Caco-2 (cell line): ENCODE results near the gene LRP1B. TPM values are rescaled to one million over a fixed set of nuclear protein-coding genes. Genes with fewer than 3 reads are reported as not detected.

Experiments
- BruUV-seq: library from RNA; stranded (reverse); fragments of 400-500 nt; replicated peaks from 2 replicates; lab custom pipeline; 2021; lab: Mats Ljungman, UMichigan
- CTCF ChIA-PET: fragments of 300-600 bp; sonication (Branson Sonifier 250); formaldehyde crosslinking; loops from one replicate; lab custom pipeline; 2022; ENCODE audit warnings: antibody characterized with exemption; lab: Charles Lee
- POLR2A ChIA-PET: fragments of 300-600 bp; sonication (Branson Sonifier 250); formaldehyde crosslinking; loops from one replicate; lab custom pipeline; 2022; ENCODE audit warnings: antibody characterized with exemption; lab: Charles Lee
- DNase-seq, 2 experiments: peaks; one replicate each; pipeline versions ENCODE4 v3.0.0 to v3.0.0-alpha.2; 2020 to 2022
- H3K27me3 ChIP-seq: replicated peaks from 2 replicates; pipeline ENCODE4 v1.6.0; 2011; ENCODE audit warnings: low read length; ENCODE audit not compliant: control insufficient read depth, insufficient read depth
- H3K36me3 ChIP-seq: 2 replicates; pipeline ENCODE4 v1.5.1; 2011; ENCODE audit warnings: low read length; ENCODE audit not compliant: control insufficient read depth, insufficient read depth
- H3K4me1 ChIP-seq: fragments of 250-450 bp; sonication (Bioruptor Pico); 2 replicates; pipeline ENCODE4 v1.5.1; 2020; ENCODE audit warnings: mild to moderate bottlenecking
- H3K4me3 ChIP-seq: 2 replicates; pipeline ENCODE4 v1.5.1; 2011; ENCODE audit warnings: low read depth, mild to moderate bottlenecking, control low read depth, low read length
- H3K9me3 ChIP-seq: fragments of 250-450 bp; sonication (Bioruptor Pico); 2 replicates; pipeline ENCODE4 v1.5.1; 2020; ENCODE audit warnings: mild to moderate bottlenecking, moderate library complexity
- H3K27ac Mint-ChIP-seq: one replicate; pipeline ENCODE4 v1.8.0; 2022; ENCODE audit warnings: mixed read lengths; ENCODE audit not compliant: unreplicated experiment
- H3K27me3 Mint-ChIP-seq: one replicate; pipeline ENCODE4 v1.8.0; 2022; ENCODE audit warnings: mixed read lengths; ENCODE audit not compliant: insufficient read depth, unreplicated experiment
- H3K36me3 Mint-ChIP-seq: one replicate; pipeline ENCODE4 v1.8.0; 2022; ENCODE audit warnings: mild to moderate bottlenecking, mixed read lengths; ENCODE audit not compliant: insufficient read depth, unreplicated experiment
- H3K4me1 Mint-ChIP-seq: one replicate; pipeline ENCODE4 v1.8.0; 2022; ENCODE audit warnings: low read depth, mixed read lengths; ENCODE audit not compliant: unreplicated experiment
- H3K4me3 Mint-ChIP-seq: one replicate; pipeline ENCODE4 v1.8.0; 2022; ENCODE audit warnings: mild to moderate bottlenecking, moderate library complexity, mixed read lengths; ENCODE audit not compliant: unreplicated experiment
- H3K9me3 Mint-ChIP-seq: one replicate; pipeline ENCODE4 v1.8.0; 2022; ENCODE audit warnings: mixed read lengths; ENCODE audit not compliant: unreplicated experiment
- intact Hi-C: fragments of 100-400 bp; cut with micrococcal nuclease; formaldehyde crosslinking; loops from one replicate; pipeline ENCODE4 v1.10.0; 2022; ENCODE audit not compliant: unreplicated experiment
- total RNA-seq: library from RNA; stranded (reverse); gene quantifications from 2 replicates; pipeline ENCODE4 v1.2.3, GENCODE V29; 2022
- TF ChIP-seq, protein P1 (sequence below), 2 experiments: fragments of 200-600 bp in 1 of 2; IDR thresholded peaks; 1 replicate in 1 of 2; 2 replicates in 1 of 2; pipeline versions ENCODE4 v1.5.1 to v1.8.0; 2011 to 2022; ENCODE audit warnings: antibody characterized with exemption in 1 of 2, control low read depth in 1 of 2, inconsistent platforms in 1 of 2, low read depth in 1 of 2, low read length in 1 of 2, mild to moderate bottlenecking in 1 of 2, moderate library complexity in 1 of 2; ENCODE audit not compliant: insufficient read depth in 1 of 2, severe bottlenecking in 1 of 2, unreplicated experiment in 1 of 2

LRP1B gene
- total RNA-seq, 1 experiment from 2014 or later: not detected

DNA sequence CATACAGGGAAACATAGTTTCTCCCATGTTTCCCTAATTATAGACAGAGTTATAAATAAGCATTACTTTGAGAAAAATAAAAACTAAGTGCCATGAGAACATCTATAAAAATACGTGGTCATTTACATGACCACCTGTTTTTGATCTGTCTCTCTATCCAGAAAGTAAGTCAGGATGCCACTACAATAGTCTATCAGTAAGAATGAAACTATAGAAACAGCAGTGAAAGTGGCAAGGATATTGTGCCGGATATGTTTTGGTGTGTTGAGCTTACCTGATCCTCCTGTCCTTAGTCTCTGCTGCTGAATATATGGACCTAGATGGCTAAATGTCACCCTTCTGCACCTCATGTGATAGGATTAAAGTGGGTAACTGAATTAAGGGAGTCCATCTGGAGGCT, 512.4 kb downstream of the LRP1B start:
- Histone ChIP-seq H3K4me3 (no peak overlapping the region), H3K36me3 (no peaks in the 10 kb centered on the region), H3K27me3 (no peaks in the 10 kb centered on the region), H3K9me3 (no peaks in the 10 kb centered on the region), H3K4me1 (no peaks in the 10 kb centered on the region)
- Mint-ChIP-seq H3K4me1 (no peaks in the 10 kb centered on the region), H3K27ac (no peak overlapping the region), H3K27me3 (no peaks in the 10 kb centered on the region), H3K9me3 (no peaks in the 10 kb centered on the region), H3K36me3 (no peaks in the 10 kb centered on the region), H3K4me3 (no peak overlapping the region)
- ChIA-PET CTCF (no interaction called here), POLR2A (no interaction called here)
- TF ChIP-seq, protein P1, sequence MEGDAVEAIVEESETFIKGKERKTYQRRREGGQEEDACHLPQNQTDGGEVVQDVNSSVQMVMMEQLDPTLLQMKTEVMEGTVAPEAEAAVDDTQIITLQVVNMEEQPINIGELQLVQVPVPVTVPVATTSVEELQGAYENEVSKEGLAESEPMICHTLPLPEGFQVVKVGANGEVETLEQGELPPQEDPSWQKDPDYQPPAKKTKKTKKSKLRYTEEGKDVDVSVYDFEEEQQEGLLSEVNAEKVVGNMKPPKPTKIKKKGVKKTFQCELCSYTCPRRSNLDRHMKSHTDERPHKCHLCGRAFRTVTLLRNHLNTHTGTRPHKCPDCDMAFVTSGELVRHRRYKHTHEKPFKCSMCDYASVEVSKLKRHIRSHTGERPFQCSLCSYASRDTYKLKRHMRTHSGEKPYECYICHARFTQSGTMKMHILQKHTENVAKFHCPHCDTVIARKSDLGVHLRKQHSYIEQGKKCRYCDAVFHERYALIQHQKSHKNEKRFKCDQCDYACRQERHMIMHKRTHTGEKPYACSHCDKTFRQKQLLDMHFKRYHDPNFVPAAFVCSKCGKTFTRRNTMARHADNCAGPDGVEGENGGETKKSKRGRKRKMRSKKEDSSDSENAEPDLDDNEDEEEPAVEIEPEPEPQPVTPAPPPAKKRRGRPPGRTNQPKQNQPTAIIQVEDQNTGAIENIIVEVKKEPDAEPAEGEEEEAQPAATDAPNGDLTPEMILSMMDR (IDR thresholded peaks at IDR 0.05; ENCODE audit: insufficient read depth in 1 of 2, low read depth in 1 of 2, low read length in 1 of 2, severe bottlenecking in 1 of 2, unreplicated experiment in 1 of 2): no peak
- no peak for DNase-seq
- BruUV-seq: no TSS peak
- intact Hi-C loops: no loop called here

DNA sequence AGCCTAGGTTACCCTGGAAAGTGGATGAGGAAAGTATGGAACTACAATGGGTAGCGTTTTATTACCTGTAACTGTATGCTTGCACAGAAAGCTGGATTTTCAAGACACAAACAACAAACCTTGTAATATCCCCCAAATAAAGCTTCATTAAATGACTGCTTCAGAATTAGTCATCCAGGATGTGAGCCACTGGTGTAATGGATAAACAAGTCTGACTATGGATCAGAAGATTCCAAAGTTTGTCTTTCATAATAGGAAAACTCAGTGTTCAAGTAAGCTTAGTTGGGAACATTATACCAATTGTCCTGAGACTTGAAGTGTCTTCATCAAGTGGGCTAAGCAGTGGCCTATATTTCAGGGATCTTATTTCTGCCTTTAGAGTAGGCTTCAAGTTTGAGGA, 518.8 kb downstream of the LRP1B start:
- ChIA-PET CTCF (no interaction called here), POLR2A (no interaction called here)
- Histone ChIP-seq H3K4me1 (no peaks in the 10 kb centered on the region), H3K27me3 (no peaks in the 10 kb centered on the region), H3K9me3 (no peaks in the 10 kb centered on the region), H3K36me3 (no peaks in the 10 kb centered on the region), H3K4me3 (no peak overlapping the region)
- H3K4me3 Mint-ChIP-seq: no peak overlapping the region
- TF ChIP-seq, protein P1 (IDR thresholded peaks at IDR 0.05; ENCODE audit: insufficient read depth in 1 of 2, low read depth in 1 of 2, low read length in 1 of 2, severe bottlenecking in 1 of 2, unreplicated experiment in 1 of 2): no peak
- no peaks in the 10 kb centered on the region for H3K27me3 Mint-ChIP-seq
- no peak overlapping the region for H3K27ac Mint-ChIP-seq
- H3K9me3 Mint-ChIP-seq: no peaks in the 10 kb centered on the region
- DNase-seq: no peak
- no TSS peak for BruUV-seq
- intact Hi-C loops: no loop called here
- H3K4me1 Mint-ChIP-seq: no peaks in the 10 kb centered on the region
- H3K36me3 Mint-ChIP-seq: no peaks in the 10 kb centered on the region

DNA sequence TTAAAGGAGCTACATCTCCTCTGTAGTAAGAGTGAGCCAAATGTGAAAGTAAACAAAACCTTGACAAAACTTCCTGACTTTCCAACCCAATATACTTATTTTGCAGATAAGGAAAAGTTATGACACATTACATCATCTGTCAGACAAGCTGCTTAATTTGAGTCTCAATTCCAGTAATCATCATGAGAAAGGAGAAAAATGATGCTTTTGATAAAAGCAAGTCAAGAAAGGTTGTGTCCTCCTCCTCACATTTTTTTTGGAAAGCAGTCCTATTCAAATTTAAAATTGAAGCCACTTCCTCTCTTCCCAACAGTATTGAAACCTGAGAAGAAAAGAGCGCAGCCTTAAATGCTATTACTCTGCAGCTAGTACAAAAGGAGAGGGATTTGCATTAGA, 519.6 kb downstream of the LRP1B start:
- no peak overlapping the region for H3K4me3 Mint-ChIP-seq
- no peaks in the 10 kb centered on the region for H3K36me3 Mint-ChIP-seq
- CTCF ChIA-PET: interaction anchor here (0.9 kb wide), 1 partner anchor 51 kb away, joined by 3 read pairs; no protein-coding TSS in a partner anchor
- H3K27me3 Mint-ChIP-seq: no peaks in the 10 kb centered on the region
- intact Hi-C loops: no loop called here
- no peak for DNase-seq
- Histone ChIP-seq H3K4me1 (no peaks in the 10 kb centered on the region), H3K4me3 (no peak overlapping the region), H3K27me3 (no peaks in the 10 kb centered on the region), H3K36me3 (no peaks in the 10 kb centered on the region), H3K9me3 (no peaks in the 10 kb centered on the region)
- TF ChIP-seq, protein P1 (IDR thresholded peaks at IDR 0.05; ENCODE audit: insufficient read depth in 1 of 2, low read depth in 1 of 2, low read length in 1 of 2, severe bottlenecking in 1 of 2, unreplicated experiment in 1 of 2): no peak
- BruUV-seq: no TSS peak
- H3K27ac Mint-ChIP-seq: no peak overlapping the region
- no peaks in the 10 kb centered on the region for H3K9me3 Mint-ChIP-seq
- H3K4me1 Mint-ChIP-seq: no peaks in the 10 kb centered on the region
- POLR2A ChIA-PET: no interaction called here
